H1 (cell line): ENCODE measurements around the gene ZRANB3. TPM values are rescaled to one million over a fixed set of nuclear protein-coding genes. Genes with fewer than 3 reads are reported as not detected.

Experiments used
- CTCF ChIA-PET: fragments of 300-600 bp; sonication (Branson Sonifier 250); formaldehyde crosslinking; loops from one replicate; lab custom pipeline; 2021; ENCODE audit not compliant: partially characterized antibody; lab: Charles Lee
- POLR2A ChIA-PET: fragments of 300-600 bp; sonication (Branson Sonifier 250); formaldehyde crosslinking; loops from one replicate; lab custom pipeline; 2021; ENCODE audit warnings: inconsistent platforms; ENCODE audit not compliant: partially characterized antibody; lab: Charles Lee
- DNase-seq, 2 experiments: peaks; one replicate each; pipeline versions ENCODE4 v3.0.0 to v3.0.0-alpha.2; 2010 to 2022; ENCODE audit warnings: low spot score in 2 of 2, low read depth in 1 of 2, mixed read lengths in 1 of 2
- FAIRE-seq: peaks from 2 replicates; lab custom pipeline; 2011; peaks lifted over from hg19 to GRCh38; lab: Jason Lieb, UNC
- H2AFZ ChIP-seq: 2 replicates; pipeline ENCODE4 v1.8.1; 2012; ENCODE audit warnings: low read length, inconsistent platforms
- H2AK5ac ChIP-seq: 2 replicates; pipeline ENCODE4 v1.6.1; 2013; ENCODE audit warnings: low read depth, low read length
- H2BK120ac ChIP-seq: replicated peaks from 2 replicates; pipeline ENCODE3; 2013; ENCODE audit warnings: low read depth, low read length, inconsistent platforms
- H2BK12ac ChIP-seq: 2 replicates; pipeline ENCODE4 v1.6.1; 2013; ENCODE audit warnings: low read depth, low read length
- H2BK15ac ChIP-seq: 2 replicates; pipeline ENCODE4 v1.6.1; 2013; ENCODE audit warnings: low read length
- H2BK20ac ChIP-seq: 2 replicates; pipeline ENCODE4 v1.6.1; 2013; ENCODE audit warnings: low read length
- H2BK5ac ChIP-seq: 2 replicates; pipeline ENCODE4 v1.6.1; 2013; ENCODE audit warnings: low read depth, low read length
- H3K14ac ChIP-seq: 2 replicates; pipeline ENCODE4 v1.6.1; 2013; ENCODE audit warnings: inconsistent platforms; ENCODE audit not compliant: insufficient read length
- H3K18ac ChIP-seq: 2 replicates; pipeline ENCODE4 v1.6.1; 2013; ENCODE audit warnings: low read length; ENCODE audit errors: extremely low read depth
- H3K23ac ChIP-seq: 2 replicates; pipeline ENCODE4 v1.6.1; 2013; ENCODE audit warnings: inconsistent platforms; ENCODE audit not compliant: insufficient read length
- H3K23me2 ChIP-seq: 2 replicates; pipeline ENCODE4 v1.6.1; 2013; ENCODE audit warnings: low read depth, low read length
- H3K27ac ChIP-seq: 2 replicates; pipeline ENCODE4 v1.6.1; 2011; ENCODE audit warnings: low read depth, low read length, inconsistent platforms
- H3K27me3 ChIP-seq, 4 experiments: replicated peaks in 1 of 4; 1 replicate in 1 of 4; 2 replicates in 3 of 4; pipeline versions ENCODE4 v1.6.1 to v1.8.1; 2011 to 2013; ENCODE audit warnings: low read length in 3 of 4, mild to moderate bottlenecking in 3 of 4, inconsistent platforms in 2 of 4, mixed read lengths in 2 of 4, moderate library complexity in 1 of 4; ENCODE audit not compliant: control insufficient read depth in 3 of 4, insufficient read depth in 3 of 4; ENCODE audit errors: extremely low read depth in 1 of 4
- H3K36me3 ChIP-seq, 4 experiments: 2 replicates each; pipeline versions ENCODE4 v1.6.1 to v1.8.1; 2011 to 2013; ENCODE audit warnings: mild to moderate bottlenecking in 4 of 4, low read length in 3 of 4, moderate library complexity in 2 of 4, control low read depth in 1 of 4, inconsistent platforms in 1 of 4; ENCODE audit not compliant: insufficient read depth in 4 of 4, control insufficient read depth in 2 of 4
- H3K4ac ChIP-seq: replicated peaks from 2 replicates; pipeline ENCODE3; 2013; ENCODE audit warnings: low read length, low read depth, mixed read lengths, inconsistent platforms; ENCODE audit not compliant: insufficient read length
- H3K4me1 ChIP-seq, 4 experiments: replicated peaks in 1 of 4; 1 replicate in 1 of 4; 2 replicates in 3 of 4; pipeline versions ENCODE4 v1.6.1 to v1.8.1; 2011 to 2013; ENCODE audit warnings: low read length in 3 of 4, inconsistent platforms in 2 of 4, mixed read lengths in 1 of 4; ENCODE audit not compliant: insufficient read depth in 4 of 4, control insufficient read depth in 3 of 4
- H3K4me2 ChIP-seq, 2 experiments: 2 replicates each; pipeline versions ENCODE4 v1.6.1 to v1.8.1; 2011 to 2013; ENCODE audit warnings: low read depth in 2 of 2, low read length in 2 of 2, control low read depth in 1 of 2, inconsistent platforms in 1 of 2, mild to moderate bottlenecking in 1 of 2; ENCODE audit not compliant: insufficient read depth in 1 of 2
- H3K4me3 ChIP-seq, 4 experiments: fragments of 200-600, 300-600 bp in 1 of 4; sonication (generic), shearing (Covaris generic), sonication (Bioruptor Twin) in 1 of 4; 2 replicates each; pipeline versions ENCODE4 v1.5.1 to v1.8.1; 2011 to 2016; ENCODE audit warnings: low read length in 4 of 4, low read depth in 3 of 4, control low read depth in 2 of 4, inconsistent platforms in 2 of 4, mild to moderate bottlenecking in 2 of 4, mixed read lengths in 1 of 4, moderate library complexity in 1 of 4; ENCODE audit not compliant: insufficient read depth in 2 of 4; ENCODE audit errors: extremely low read depth in 1 of 4
- H3K56ac ChIP-seq: replicated peaks from 2 replicates; pipeline ENCODE3; 2013; ENCODE audit warnings: low read depth, mild to moderate bottlenecking, mixed read lengths, low read length, inconsistent platforms; ENCODE audit not compliant: insufficient read length
- H3K79me1 ChIP-seq: 2 replicates; pipeline ENCODE4 v1.6.1; 2013; ENCODE audit warnings: low read depth, low read length, control low read depth
- H3K79me2 ChIP-seq, 2 experiments: 2 replicates each; pipeline versions ENCODE4 v1.6.1 to v1.8.1; 2012 to 2013; ENCODE audit warnings: low read length in 2 of 2, mild to moderate bottlenecking in 2 of 2, inconsistent platforms in 1 of 2; ENCODE audit not compliant: insufficient read depth in 2 of 2, control insufficient read depth in 1 of 2
- H3K9ac ChIP-seq, 4 experiments: replicated peaks in 1 of 4; 1 replicate in 1 of 4; 2 replicates in 3 of 4; pipeline versions ENCODE4 v1.6.1 to v1.8.1; 2011 to 2013; ENCODE audit warnings: low read depth in 3 of 4, low read length in 3 of 4, control low read depth in 2 of 4, mild to moderate bottlenecking in 2 of 4, moderate library complexity in 2 of 4, inconsistent platforms in 1 of 4; ENCODE audit errors: extremely low read depth in 1 of 4
- H3K9me3 ChIP-seq, 2 experiments: 2 replicates each; pipeline versions ENCODE4 v1.6.1 to v1.8.1; 2012 to 2013; ENCODE audit warnings: mild to moderate bottlenecking in 2 of 2, moderate library complexity in 2 of 2, control low read depth in 1 of 2, inconsistent platforms in 1 of 2, low read depth in 1 of 2, low read length in 1 of 2, mixed read lengths in 1 of 2; ENCODE audit not compliant: insufficient read depth in 2 of 2
- H4K20me1 ChIP-seq, 2 experiments: replicated peaks in 1 of 2; 2 replicates each; pipeline versions ENCODE3 to v1.8.1; 2011 to 2013; ENCODE audit warnings: inconsistent platforms in 2 of 2, low read length in 2 of 2, mild to moderate bottlenecking in 1 of 2; ENCODE audit not compliant: insufficient read depth in 2 of 2, control insufficient read depth in 1 of 2
- H4K5ac ChIP-seq: 2 replicates; pipeline ENCODE4 v1.6.1; 2013; ENCODE audit warnings: low read length, low read depth, mixed read lengths, inconsistent platforms; ENCODE audit not compliant: insufficient read length
- H4K8ac ChIP-seq: 2 replicates; pipeline ENCODE4 v1.8.0; 2013; ENCODE audit warnings: mild to moderate bottlenecking, moderate library complexity, low read length, inconsistent platforms; ENCODE audit not compliant: insufficient read depth; ENCODE audit errors: extremely low read depth
- H4K91ac ChIP-seq: replicated peaks from 2 replicates; pipeline ENCODE3; 2013; ENCODE audit warnings: low read length, mixed read lengths, inconsistent platforms; ENCODE audit not compliant: insufficient read length
- CBX8 ChIP-seq: fragments of 300-800, 300-1000 bp; sonication (generic); IDR thresholded peaks from 2 replicates; pipeline ENCODE4 v1.7.1; 2016; ENCODE audit warnings: low read depth, low read length, borderline replicate concordance
- E2F6 ChIP-seq: IDR thresholded peaks from 2 replicates; pipeline ENCODE4 v1.6.1; 2012; ENCODE audit warnings: inconsistent platforms
- EGR1 ChIP-seq: IDR thresholded peaks from 2 replicates; pipeline ENCODE4 v1.6.1; 2011; ENCODE audit warnings: low read depth, low read length, borderline replicate concordance
- POLR2A ChIP-seq, 2 experiments: IDR thresholded peaks; 1 replicate in 1 of 2; 2 replicates in 1 of 2; pipeline ENCODE4 v1.6.1; 2011; ENCODE audit warnings: low read depth in 2 of 2, low read length in 2 of 2, mild to moderate bottlenecking in 2 of 2; ENCODE audit errors: control extremely low read depth in 1 of 2
- SRF ChIP-seq: IDR thresholded peaks from 2 replicates; pipeline ENCODE4 v1.6.1; 2011; ENCODE audit warnings: mild to moderate bottlenecking, low read depth, low read length, moderate library complexity
- TAF7 ChIP-seq: optimal IDR thresholded peaks from 2 replicates; pipeline ENCODE3; 2011; ENCODE audit warnings: low read depth, mild to moderate bottlenecking, inconsistent platforms, low read length, moderate library complexity, borderline replicate concordance
- TCF12 ChIP-seq: IDR thresholded peaks from 2 replicates; pipeline ENCODE4 v1.6.1; 2011; ENCODE audit warnings: low read depth, mild to moderate bottlenecking, low read length
- WGBS, 2 experiments: shearing (Covaris generic) in 1 of 2; methylation state at CpG; one replicate each; pipeline versions ENCODE4 v1.1.6 to v1.1.7; 2013 to 2015; ENCODE audit warnings: low lambda C conversion rate in 2 of 2, mixed read lengths in 2 of 2, inconsistent platforms in 1 of 2, low coverage in 1 of 2, missing lambda C conversion rate in 1 of 2; ENCODE audit not compliant: insufficient replicate concordance in 2 of 2, insufficient coverage in 1 of 2, insufficient read length in 1 of 2; ENCODE audit errors: extremely low coverage in 1 of 2, missing lambda C conversion rate in 1 of 2; 5-methylcytosine and 5-hydroxymethylcytosine counted together
- long read RNA-seq, 2 experiments: library from RNA in 1 of 2; library from capped mRNA in 1 of 2; stranded (forward); transcript quantifications; one replicate each; pipeline ENCODE4 v2.0.0, GENCODE V29; 2021; ENCODE audit warnings: inconsistent platforms in 1 of 2
- polyA minus RNA-seq, 3 experiments: library from RNA; depleted of rRNA, polyadenylated mRNA; stranded (reverse); fragments of >200 nt; gene quantifications; 1 replicate in 2 of 3; 2 replicates in 1 of 3; pipeline ENCODE4 v1.2.3, GENCODE V29; 2011
- polyA plus RNA-seq, 7 experiments: library from polyadenylated mRNA; depleted of rRNA in 3 of 7; stranded (reverse) in 5 of 7; unstranded in 2 of 7; fragments of >200 nt in 5 of 7; fragments of 200-250 nt in 2 of 7; gene quantifications; 1 replicate in 5 of 7; 2 replicates in 1 of 7; 4 replicates in 1 of 7; pipeline versions ENCODE4 v1.2.1 to v1.2.3, GENCODE V29; 2011 to 2013; ENCODE audit warnings: missing spikeins in 2 of 7, mixed read lengths in 2 of 7
- total RNA-seq: library from RNA; stranded (reverse); fragmentation: NEBNext Ultra II Directional; extraction: Animal tissue kit (Norgen Biotek cat#: 25700); gene quantifications from 2 replicates; pipeline ENCODE4 v1.2.1, GENCODE V29; 2021

Gene ZRANB3
- 17.5 and 19.3 TPM in 2 replicates for total RNA-seq
- polyA plus RNA-seq (2011; rRNA removed) = 2.7 and 4.5 TPM in 2 replicates
- polyA plus RNA-seq (2011; cell fraction: cytosol; rRNA removed) = 5.8 TPM
- polyA plus RNA-seq (2011; cell fraction: nucleus; rRNA removed) = 2.9 TPM
- 5.6 to 10.2 TPM (median 6.9 TPM) in 4 replicates for polyA plus RNA-seq (2012, experiment 1 of 2)
- 1.4 TPM for polyA plus RNA-seq (2012, experiment 2 of 2)
- 6.2 TPM for polyA plus RNA-seq (2013, experiment 1 of 2)
- 5.9 TPM for polyA plus RNA-seq (2013, experiment 2 of 2)
- 11.7 and 18.7 TPM in 2 replicates for polyA minus RNA-seq (2011; rRNA and poly(A)+ RNA removed)
- polyA minus RNA-seq (2011; cell fraction: cytosol; rRNA and poly(A)+ RNA removed) = 5.4 TPM
- 25.9 TPM for polyA minus RNA-seq (2011; cell fraction: nucleus; rRNA and poly(A)+ RNA removed)
- long read RNA-seq, experiment 1, partial matches to known transcripts = 2 of 8 reads
- long read RNA-seq, experiment 1, other reads (novel, unspliced or antisense) = 5 of 8 reads
- long read RNA-seq, experiment 2, partial matches to known transcripts = 0 of 1 reads
- long read RNA-seq, experiment 2, other reads (novel, unspliced or antisense) = 1 of 1 reads

GRCh38 chr2:135530313-135531230 lies at the start of gene ZRANB3:
Gene ZRANB3, minus strand, starts transcription at chr2:135531218.
- Histone ChIP-seq H3K18ac (peak within 1 kb of the TSS; percentile 91), H3K27me3 (no peaks in the 10 kb centered on the region), H3K23me2 (no peaks in the 10 kb centered on the region; the same call in none of the 2 replicates), H4K20me1 (peaks cover 0 to 2% of the 10 kb centered on the region in 2 experiments), H2BK12ac (peak within 1 kb of the TSS; percentile 51; the same call in 1 of the 2 replicates), H3K23ac (no peak within 1 kb of the TSS), H3K9me3 (no peaks in the 10 kb centered on the region), H3K79me2 (peaks cover 0 to 66% of the 10 kb centered on the region in 2 experiments; a peak in 3 of 4 replicates), H3K9ac (peak within 1 kb of the TSS; percentile 90 to 96 (median 93)), H2BK120ac (no peak within 1 kb of the TSS), H2BK20ac (no peak within 1 kb of the TSS), H3K14ac (no peak within 1 kb of the TSS), H3K4me1 (no peaks in the 10 kb centered on the region), H2BK15ac (no peak within 1 kb of the TSS), H3K79me1 (no peaks in the 10 kb centered on the region; the same call in 1 of the 2 replicates), H2AFZ (peak within 1 kb of the TSS; percentile 93), H3K27ac (peak within 1 kb of the TSS; percentile 95), H4K91ac (peak within 1 kb of the TSS; percentile 74), H4K5ac (peak within 1 kb of the TSS; percentile 95), H3K36me3 (peaks cover 0 to 8% (median 0%) of the 10 kb centered on the region in 4 experiments; a peak in 3 of 8 replicates), H3K4ac (no peak within 1 kb of the TSS), H4K8ac (peak within 1 kb of the TSS; percentile 94; the same call in 1 of the 2 replicates), H3K56ac (peak within 1 kb of the TSS; percentile 79), H3K4me2 (peak within 1 kb of the TSS; percentile 59 to 76), H3K4me3 (peak within 1 kb of the TSS; percentile 75 to 94 (median 83)), H2BK5ac (peak within 1 kb of the TSS; percentile 80), H2AK5ac (no peak within 1 kb of the TSS)
- ChIA-PET POLR2A (interaction anchor here (0.8 to 2.3 kb wide), 18 partner anchors 10 to 612 kb away, joined by 3 to 12 read pairs (median 4); partner anchors contain the start of gene CCNT2), CTCF (interaction anchor here (0.5 to 2.0 kb wide), 4 partner anchors 10 to 1403 kb away, joined by 3 to 6 read pairs (median 4); no protein-coding TSS in a partner anchor)
- peak; percentile 86 to 92 for DNase-seq
- FAIRE-seq = peak; percentile 92
- WGBS, 2 experiments = 1% methylated on average over 46 of the region's 46 CpGs; no CpG with 5 or more reads in 1 of the 2 experiments
- TF ChIP-seq SRF (no peak), E2F6 (peak; percentile 92), TCF12 (peak; percentile 56; the same call in 1 of the 2 replicates), CBX8 (no peak), EGR1 (no peak), POLR2A (IDR thresholded peaks at IDR 0.05; ENCODE audit: control extremely low read depth in 1 of 2, low read depth in 2 of 2, low read length in 2 of 2) (peak; percentile 57 to 95), TAF7 (no peak)
